Sigmoid colon (tissue), 4 donors: ENCODE data around the gene AMHR2.

ENCODE experiments used
- CTCF ChIP-seq, 4 experiments: fragments of 450-650 bp in 3 of 4; fragments of 200-600 bp in 1 of 4; IDR thresholded peaks; one replicate each; pipeline ENCODE4 v1.5.1; 2016 to 2019; ENCODE audit warnings: antibody characterized with exemption in 4 of 4, mild to moderate bottlenecking in 3 of 4, moderate library complexity in 2 of 4
- EP300 ChIP-seq, 4 donors: sonication (generic); formaldehyde crosslinking; IDR thresholded peaks; one replicate each; pipeline ENCODE4 v1.6.1; 2017; ENCODE audit warnings: antibody characterized with exemption in 4 of 4
- POLR2A ChIP-seq, 2 donors: fragments of 450-650 bp; IDR thresholded peaks; one replicate each; pipeline ENCODE4 v1.6.1; 2016; ENCODE audit warnings: antibody characterized with exemption in 2 of 2, mild to moderate bottlenecking in 2 of 2, moderate library complexity in 2 of 2
- POLR2AphosphoS5 ChIP-seq, 4 donors: sonication (generic); formaldehyde crosslinking; IDR thresholded peaks; one replicate each; pipeline ENCODE4 v1.6.1; 2017; ENCODE audit warnings: antibody characterized with exemption in 4 of 4

GRCh38 chr12:53414756-53415417, 8.8 kb upstream of the AMHR2 start:
- TF ChIP-seq CTCF (IDR thresholded peaks at IDR 0.05) (no peak), POLR2A (IDR thresholded peaks at IDR 0.05) (no peak), EP300 (IDR thresholded peaks at IDR 0.05) (peak in 1 of 4 donors; percentile 64), POLR2AphosphoS5 (IDR thresholded peaks at IDR 0.05) (peak in 2 of 4 donors; percentile 90 to 91)
